HUES64 (cell line): ENCODE results near the gene UBE2G2.

Source experiments
- H3K27ac ChIP-seq: 2 replicates; pipeline ENCODE4 v1.7.0; 2013; ENCODE audit warnings: low read depth, low read length, inconsistent platforms
- H3K27me3 ChIP-seq: 2 replicates; pipeline ENCODE4 v1.6.1; 2013; ENCODE audit warnings: mild to moderate bottlenecking, low read length; ENCODE audit not compliant: insufficient read depth
- H3K36me3 ChIP-seq: 2 replicates; pipeline ENCODE4 v1.6.1; 2013; ENCODE audit warnings: mild to moderate bottlenecking, low read length; ENCODE audit not compliant: insufficient read depth
- H3K4me1 ChIP-seq: 2 replicates; pipeline ENCODE4 v1.6.1; 2013; ENCODE audit warnings: mild to moderate bottlenecking, low read length, moderate library complexity; ENCODE audit not compliant: insufficient read depth
- H3K4me3 ChIP-seq: 2 replicates; pipeline ENCODE4 v1.5.1; 2013; ENCODE audit warnings: mild to moderate bottlenecking, low read length, moderate library complexity
- H3K9ac ChIP-seq: 2 replicates; pipeline ENCODE4 v1.6.1; 2013; ENCODE audit warnings: mild to moderate bottlenecking, low read depth, low read length
- H3K9me3 ChIP-seq: 2 replicates; pipeline ENCODE4 v1.6.1; 2013; ENCODE audit warnings: low read depth, low read length; ENCODE audit not compliant: insufficient read depth
- WGBS: fragments of 150-250, 120-280 bp; methylation state at CpG from one replicate; pipeline ENCODE4 v1.1.7; 2013; ENCODE audit warnings: missing lambda C conversion rate; 5-methylcytosine and 5-hydroxymethylcytosine counted together

The UBE2G2 gene

GRCh38 chr21:44752671-44753235 is 48.9 kb downstream of the UBE2G2 start:
- H3K4me3 ChIP-seq = no peak overlapping the region
- WGBS = 82% methylated on average over 11 of the region's 11 CpGs
- peaks cover 10% of the 10 kb centered on the region for H3K27me3 ChIP-seq
- H3K4me1 ChIP-seq = peaks cover 18% of the 10 kb centered on the region
- H3K9ac ChIP-seq = no peak overlapping the region
- no peak overlapping the region for H3K27ac ChIP-seq
- H3K9me3 ChIP-seq = no peaks in the 10 kb centered on the region
- H3K36me3 ChIP-seq = no peaks in the 10 kb centered on the region

DNA sequence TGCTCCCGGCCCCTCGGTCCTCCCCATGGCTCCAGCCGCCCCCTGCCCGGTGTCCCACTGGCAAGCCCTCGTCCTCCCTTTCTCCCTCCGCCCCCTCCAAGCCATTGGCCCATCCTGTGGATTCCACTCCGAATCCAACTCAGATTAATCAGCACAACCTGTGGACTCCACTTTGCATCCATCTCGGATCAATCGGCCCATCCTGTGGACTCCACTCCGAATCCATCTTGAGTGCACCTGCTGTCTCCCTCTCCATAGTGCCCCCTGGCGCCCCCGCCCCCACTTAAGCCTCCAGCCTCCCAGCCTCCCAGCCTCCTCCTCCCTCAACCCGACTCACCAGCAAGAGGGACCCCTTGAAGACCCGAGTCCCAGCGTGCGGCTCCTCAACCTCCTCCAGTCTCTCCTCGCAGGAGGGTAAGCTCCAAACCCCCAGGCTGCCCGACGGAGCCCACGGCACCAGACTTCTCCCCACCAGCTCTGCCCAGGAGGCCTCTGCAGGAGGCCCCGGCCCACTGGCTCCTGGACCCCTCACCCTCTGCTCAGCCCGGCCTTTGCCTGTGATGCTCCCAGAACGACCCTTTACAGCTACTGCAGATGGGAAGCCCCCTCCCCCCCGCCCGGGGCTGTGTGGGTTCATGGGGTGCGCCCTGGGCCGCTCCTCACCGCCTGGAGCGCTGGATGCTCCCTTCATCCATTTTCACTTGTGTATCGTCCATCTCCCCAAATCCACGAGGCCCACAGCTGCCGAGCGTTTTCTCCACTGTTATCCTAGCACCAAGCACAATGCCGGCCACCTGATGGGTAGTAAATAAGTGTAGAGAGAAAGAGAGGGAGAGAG is 49.6 kb downstream of the UBE2G2 start:
- no peak overlapping the region for H3K9ac ChIP-seq

GRCh38 chr21:44751186-44751798 is 50.3 kb downstream of the UBE2G2 start:
- H3K4me3 ChIP-seq = no peak overlapping the region
- no peak overlapping the region for H3K27ac ChIP-seq
- H3K27me3 ChIP-seq = peaks cover 10% of the 10 kb centered on the region
- no peaks in the 10 kb centered on the region for H3K36me3 ChIP-seq
- H3K9me3 ChIP-seq = no peaks in the 10 kb centered on the region
- 87% methylated on average over 24 of the region's 24 CpGs for WGBS
- H3K4me1 ChIP-seq = peaks cover 18% of the 10 kb centered on the region
- no peak overlapping the region for H3K9ac ChIP-seq

More for the DNA sequence above, 49.6 kb downstream of the UBE2G2 start:
- WGBS = 88% methylated on average over 33 of the region's 34 CpGs
- no peak overlapping the region for H3K27ac ChIP-seq
- H3K9me3 ChIP-seq = no peaks in the 10 kb centered on the region
- peaks cover 10% of the 10 kb centered on the region for H3K27me3 ChIP-seq
- H3K36me3 ChIP-seq = no peaks in the 10 kb centered on the region
- H3K4me1 ChIP-seq = peaks cover 18% of the 10 kb centered on the region
- no peak overlapping the region for H3K4me3 ChIP-seq

DNA sequence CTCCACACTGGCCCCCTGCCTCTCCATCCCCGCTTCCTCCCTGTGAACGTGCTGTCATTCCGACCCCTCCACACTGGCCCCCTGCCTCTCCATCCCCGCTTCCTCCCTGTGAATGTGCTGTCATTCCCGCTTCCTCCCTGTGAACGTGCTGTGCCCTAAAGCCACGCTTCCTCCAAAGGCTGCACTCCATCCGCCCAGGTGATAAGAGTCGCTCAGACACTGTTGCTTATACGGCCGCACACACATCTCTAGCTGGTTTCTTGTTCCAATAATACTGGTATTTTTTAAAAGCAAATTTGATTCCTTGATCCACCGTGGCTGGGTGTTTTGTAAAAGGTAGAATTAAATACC is 51.0 kb downstream of the UBE2G2 start:
- Histone ChIP-seq H3K36me3 (no peaks in the 10 kb centered on the region), H3K9ac (no peak overlapping the region), H3K9me3 (peaks cover 3% of the 10 kb centered on the region; the same call in 1 of the 2 replicates), H3K27ac (no peak overlapping the region), H3K27me3 (peaks cover 10% of the 10 kb centered on the region), H3K4me3 (no peak overlapping the region), H3K4me1 (peaks cover 18% of the 10 kb centered on the region)
- 56% methylated on average over 12 of the region's 12 CpGs for WGBS

GRCh38 chr21:44749759-44750674 is 51.6 kb downstream of the UBE2G2 start:
- H3K36me3 ChIP-seq = no peaks in the 10 kb centered on the region
- no peak overlapping the region for H3K9ac ChIP-seq
- no peak overlapping the region for H3K4me3 ChIP-seq
- WGBS = 90% methylated on average over 47 of the region's 47 CpGs
- H3K9me3 ChIP-seq = peaks cover 3% of the 10 kb centered on the region; the same call in 1 of the 2 replicates
- peaks cover 10% of the 10 kb centered on the region for H3K27me3 ChIP-seq
- peaks cover 18% of the 10 kb centered on the region for H3K4me1 ChIP-seq
- H3K27ac ChIP-seq = no peak overlapping the region

DNA sequence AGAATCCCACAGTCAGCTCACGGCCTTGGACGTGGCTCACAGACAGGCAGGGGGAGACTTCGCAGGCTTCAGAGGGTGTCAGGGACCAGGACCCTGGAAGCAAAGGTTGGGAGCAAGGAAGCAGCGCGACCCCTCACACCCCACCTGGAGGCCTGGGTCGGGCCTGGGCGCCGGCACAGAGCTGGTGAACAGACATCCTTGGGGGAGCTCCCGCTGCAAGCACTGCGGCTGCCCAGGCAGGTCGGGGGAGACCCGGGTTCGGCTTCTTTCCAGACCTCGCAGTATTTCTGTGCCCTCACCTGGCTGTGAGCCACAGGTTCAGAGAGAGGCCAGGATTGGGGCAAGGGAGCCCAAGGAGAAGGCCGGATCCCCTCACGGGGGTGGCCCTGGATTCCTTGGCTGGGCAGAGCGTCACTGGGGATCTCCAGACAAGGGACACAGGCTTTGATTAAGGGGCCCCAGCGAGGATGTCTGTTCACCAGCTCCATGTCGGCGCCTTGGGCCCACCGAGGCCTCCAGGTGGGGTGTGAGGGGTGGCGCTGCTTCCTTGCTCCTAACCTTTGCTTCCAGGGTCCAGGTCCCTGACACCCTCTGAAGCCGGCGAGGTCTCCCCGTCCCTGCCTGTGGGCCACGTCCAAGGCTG is 52.4 kb downstream of the UBE2G2 start:
- H3K4me1 ChIP-seq = peaks cover 18% of the 10 kb centered on the region
- peaks cover 3% of the 10 kb centered on the region; the same call in 1 of the 2 replicates for H3K9me3 ChIP-seq
- peaks cover 10% of the 10 kb centered on the region for H3K27me3 ChIP-seq
- peak overlapping the region; percentile 15; the same call in 1 of the 2 replicates for H3K27ac ChIP-seq
- peak overlapping the region; percentile 48 for H3K4me3 ChIP-seq
- H3K36me3 ChIP-seq = no peaks in the 10 kb centered on the region
- peak overlapping the region; percentile 45 for H3K9ac ChIP-seq
- WGBS = 43% methylated on average over 26 of the region's 26 CpGs

GRCh38 chr21:44748621-44749020 is 53.0 kb downstream of the UBE2G2 start:
- Histone ChIP-seq H3K4me1 (peaks cover 18% of the 10 kb centered on the region), H3K27ac (peak overlapping the region; percentile 15; the same call in 1 of the 2 replicates), H3K36me3 (no peaks in the 10 kb centered on the region), H3K4me3 (peak overlapping the region; percentile 48), H3K9me3 (peaks cover 7% of the 10 kb centered on the region; the same call in 1 of the 2 replicates), H3K27me3 (peaks cover 10% of the 10 kb centered on the region), H3K9ac (peak overlapping the region; percentile 45)
- 4% methylated on average over 16 of the region's 16 CpGs for WGBS

DNA sequence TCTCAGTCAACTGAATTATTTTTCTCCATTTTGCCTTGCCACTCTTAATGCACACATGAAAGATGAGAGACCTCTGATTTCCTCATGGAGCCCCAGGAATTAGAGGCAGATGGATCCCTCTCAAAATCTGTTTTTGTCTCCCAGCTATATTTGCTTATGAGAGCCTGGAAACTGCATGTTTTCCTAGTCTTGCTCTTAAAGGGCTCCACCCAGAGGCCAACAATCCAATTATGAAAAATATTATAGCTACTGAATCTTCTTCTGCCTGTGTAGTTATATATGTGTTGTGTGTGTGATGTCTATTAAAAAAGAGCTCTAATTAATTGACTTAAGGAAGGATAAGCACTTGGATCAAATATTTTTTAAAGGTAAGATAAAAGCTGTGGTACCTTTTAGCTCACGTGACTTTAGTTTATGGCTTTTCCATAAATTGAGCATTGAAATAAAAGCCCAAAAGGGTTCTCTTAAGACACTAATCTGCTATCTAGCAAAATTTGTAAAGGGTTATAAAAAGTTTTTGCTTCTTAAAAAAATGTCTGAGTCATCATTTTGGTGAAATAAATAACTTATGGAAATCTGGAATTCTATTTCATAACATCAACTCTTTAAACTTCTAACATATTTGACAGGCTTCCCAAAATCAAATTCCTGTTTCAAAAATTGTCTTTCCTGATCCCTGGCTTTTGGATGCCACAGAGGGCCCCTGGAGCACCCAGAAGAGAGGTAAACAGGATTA is 59.0 kb downstream of the UBE2G2 start:
- no peaks in the 10 kb centered on the region for H3K36me3 ChIP-seq
- H3K27ac ChIP-seq = no peak overlapping the region
- H3K4me1 ChIP-seq = no peaks in the 10 kb centered on the region
- no peaks in the 10 kb centered on the region for H3K27me3 ChIP-seq
- no peak overlapping the region for H3K9ac ChIP-seq
- 87% methylated on average over 1 of the region's 1 CpG for WGBS
- H3K9me3 ChIP-seq = peaks cover 30% of the 10 kb centered on the region
- H3K4me3 ChIP-seq = no peak overlapping the region

DNA sequence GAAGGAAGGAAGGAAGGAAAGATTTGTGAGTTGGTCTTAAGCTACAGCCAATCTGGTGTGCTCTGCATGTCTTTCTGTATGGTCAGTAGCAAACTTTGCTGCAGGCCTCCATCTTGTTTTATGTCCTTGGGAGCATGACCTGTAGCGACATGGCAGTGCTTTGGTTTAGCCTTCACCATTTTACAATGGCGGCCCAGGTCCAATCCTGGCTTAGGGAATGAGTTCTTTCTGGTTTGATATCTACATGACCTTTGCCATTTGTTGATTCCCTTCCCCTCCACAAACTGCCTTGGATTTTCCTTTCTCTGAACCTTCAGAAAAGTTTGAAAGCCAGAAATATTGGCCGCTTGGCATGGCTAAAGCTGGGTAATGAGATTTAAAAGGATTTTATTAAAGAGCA is 59.7 kb downstream of the UBE2G2 start:
- H3K9me3 ChIP-seq = peaks cover 34% of the 10 kb centered on the region
- no peaks in the 10 kb centered on the region for H3K27me3 ChIP-seq
- H3K4me3 ChIP-seq = no peak overlapping the region
- no peaks in the 10 kb centered on the region for H3K4me1 ChIP-seq
- no peak overlapping the region for H3K27ac ChIP-seq
- no peaks in the 10 kb centered on the region for H3K36me3 ChIP-seq
- 89% methylated on average over 3 of the region's 3 CpGs for WGBS
- H3K9ac ChIP-seq = no peak overlapping the region

DNA sequence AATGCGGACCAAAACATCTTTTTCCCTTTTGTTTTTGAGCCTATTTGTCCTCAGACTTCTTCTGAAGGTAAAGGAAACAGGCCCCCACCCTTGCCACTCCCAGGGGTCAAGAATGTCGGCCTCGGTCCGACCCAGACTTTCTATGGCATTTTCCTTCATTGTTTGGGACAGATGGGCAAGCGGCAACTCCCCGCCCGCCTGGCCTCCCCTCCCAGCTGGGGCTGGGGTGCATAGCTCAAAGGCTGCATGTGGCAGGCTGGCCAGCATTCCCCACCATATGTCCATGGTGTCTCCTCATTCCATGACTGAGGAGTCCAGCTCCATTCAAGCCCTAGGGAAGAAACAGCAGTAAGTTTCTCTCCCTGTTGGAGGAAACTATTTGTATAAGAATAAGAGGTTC is 60.9 kb downstream of the UBE2G2 start:
- 62% methylated on average over 7 of the region's 7 CpGs for WGBS
- Histone ChIP-seq H3K27ac (no peak overlapping the region; the same call in 1 of the 2 replicates), H3K4me1 (no peaks in the 10 kb centered on the region), H3K9ac (no peak overlapping the region), H3K9me3 (peaks cover 39% of the 10 kb centered on the region), H3K4me3 (no peak overlapping the region), H3K36me3 (no peaks in the 10 kb centered on the region), H3K27me3 (no peaks in the 10 kb centered on the region)
